H1 (cell line): ENCODE results near the gene MVK. TPM values are rescaled to one million over a fixed set of nuclear protein-coding genes. Genes with fewer than 3 reads are reported as not detected.

Experiments used
- CTCF ChIA-PET: fragments of 300-600 bp; sonication (Branson Sonifier 250); formaldehyde crosslinking; loops from one replicate; lab custom pipeline; 2021; ENCODE audit not compliant: partially characterized antibody; lab: Charles Lee
- POLR2A ChIA-PET: fragments of 300-600 bp; sonication (Branson Sonifier 250); formaldehyde crosslinking; loops from one replicate; lab custom pipeline; 2021; ENCODE audit warnings: inconsistent platforms; ENCODE audit not compliant: partially characterized antibody; lab: Charles Lee
- DNase-seq, 2 experiments: peaks; one replicate each; pipeline versions ENCODE4 v3.0.0 to v3.0.0-alpha.2; 2010 to 2022; ENCODE audit warnings: low spot score in 2 of 2, low read depth in 1 of 2, mixed read lengths in 1 of 2
- FAIRE-seq: peaks from 2 replicates; lab custom pipeline; 2011; peaks lifted over from hg19 to GRCh38; lab: Jason Lieb, UNC
- H2AFZ ChIP-seq: 2 replicates; pipeline ENCODE4 v1.8.1; 2012; ENCODE audit warnings: low read length, inconsistent platforms
- H2AK5ac ChIP-seq: 2 replicates; pipeline ENCODE4 v1.6.1; 2013; ENCODE audit warnings: low read depth, low read length
- H2BK120ac ChIP-seq: replicated peaks from 2 replicates; pipeline ENCODE3; 2013; ENCODE audit warnings: low read depth, low read length, inconsistent platforms
- H2BK12ac ChIP-seq: 2 replicates; pipeline ENCODE4 v1.6.1; 2013; ENCODE audit warnings: low read depth, low read length
- H2BK15ac ChIP-seq: 2 replicates; pipeline ENCODE4 v1.6.1; 2013; ENCODE audit warnings: low read length
- H2BK20ac ChIP-seq: 2 replicates; pipeline ENCODE4 v1.6.1; 2013; ENCODE audit warnings: low read length
- H2BK5ac ChIP-seq: 2 replicates; pipeline ENCODE4 v1.6.1; 2013; ENCODE audit warnings: low read depth, low read length
- H3K14ac ChIP-seq: 2 replicates; pipeline ENCODE4 v1.6.1; 2013; ENCODE audit warnings: inconsistent platforms; ENCODE audit not compliant: insufficient read length
- H3K18ac ChIP-seq: 2 replicates; pipeline ENCODE4 v1.6.1; 2013; ENCODE audit warnings: low read length; ENCODE audit errors: extremely low read depth
- H3K23ac ChIP-seq: 2 replicates; pipeline ENCODE4 v1.6.1; 2013; ENCODE audit warnings: inconsistent platforms; ENCODE audit not compliant: insufficient read length
- H3K23me2 ChIP-seq: 2 replicates; pipeline ENCODE4 v1.6.1; 2013; ENCODE audit warnings: low read depth, low read length
- H3K27ac ChIP-seq: 2 replicates; pipeline ENCODE4 v1.6.1; 2011; ENCODE audit warnings: low read depth, low read length, inconsistent platforms
- H3K27me3 ChIP-seq, 4 experiments: replicated peaks in 1 of 4; 1 replicate in 1 of 4; 2 replicates in 3 of 4; pipeline versions ENCODE4 v1.6.1 to v1.8.1; 2011 to 2013; ENCODE audit warnings: low read length in 3 of 4, mild to moderate bottlenecking in 3 of 4, inconsistent platforms in 2 of 4, mixed read lengths in 2 of 4, moderate library complexity in 1 of 4; ENCODE audit not compliant: control insufficient read depth in 3 of 4, insufficient read depth in 3 of 4; ENCODE audit errors: extremely low read depth in 1 of 4
- H3K36me3 ChIP-seq, 4 experiments: 2 replicates each; pipeline versions ENCODE4 v1.6.1 to v1.8.1; 2011 to 2013; ENCODE audit warnings: mild to moderate bottlenecking in 4 of 4, low read length in 3 of 4, moderate library complexity in 2 of 4, control low read depth in 1 of 4, inconsistent platforms in 1 of 4; ENCODE audit not compliant: insufficient read depth in 4 of 4, control insufficient read depth in 2 of 4
- H3K4ac ChIP-seq: replicated peaks from 2 replicates; pipeline ENCODE3; 2013; ENCODE audit warnings: low read length, low read depth, mixed read lengths, inconsistent platforms; ENCODE audit not compliant: insufficient read length
- H3K4me1 ChIP-seq, 4 experiments: replicated peaks in 1 of 4; 1 replicate in 1 of 4; 2 replicates in 3 of 4; pipeline versions ENCODE4 v1.6.1 to v1.8.1; 2011 to 2013; ENCODE audit warnings: low read length in 3 of 4, inconsistent platforms in 2 of 4, mixed read lengths in 1 of 4; ENCODE audit not compliant: insufficient read depth in 4 of 4, control insufficient read depth in 3 of 4
- H3K4me2 ChIP-seq, 2 experiments: 2 replicates each; pipeline versions ENCODE4 v1.6.1 to v1.8.1; 2011 to 2013; ENCODE audit warnings: low read depth in 2 of 2, low read length in 2 of 2, control low read depth in 1 of 2, inconsistent platforms in 1 of 2, mild to moderate bottlenecking in 1 of 2; ENCODE audit not compliant: insufficient read depth in 1 of 2
- H3K4me3 ChIP-seq, 4 experiments: fragments of 200-600, 300-600 bp in 1 of 4; sonication (generic), shearing (Covaris generic), sonication (Bioruptor Twin) in 1 of 4; 2 replicates each; pipeline versions ENCODE4 v1.5.1 to v1.8.1; 2011 to 2016; ENCODE audit warnings: low read length in 4 of 4, low read depth in 3 of 4, control low read depth in 2 of 4, inconsistent platforms in 2 of 4, mild to moderate bottlenecking in 2 of 4, mixed read lengths in 1 of 4, moderate library complexity in 1 of 4; ENCODE audit not compliant: insufficient read depth in 2 of 4; ENCODE audit errors: extremely low read depth in 1 of 4
- H3K56ac ChIP-seq: replicated peaks from 2 replicates; pipeline ENCODE3; 2013; ENCODE audit warnings: low read depth, mild to moderate bottlenecking, mixed read lengths, low read length, inconsistent platforms; ENCODE audit not compliant: insufficient read length
- H3K79me1 ChIP-seq: 2 replicates; pipeline ENCODE4 v1.6.1; 2013; ENCODE audit warnings: low read depth, low read length, control low read depth
- H3K79me2 ChIP-seq, 2 experiments: 2 replicates each; pipeline versions ENCODE4 v1.6.1 to v1.8.1; 2012 to 2013; ENCODE audit warnings: low read length in 2 of 2, mild to moderate bottlenecking in 2 of 2, inconsistent platforms in 1 of 2; ENCODE audit not compliant: insufficient read depth in 2 of 2, control insufficient read depth in 1 of 2
- H3K9ac ChIP-seq, 4 experiments: replicated peaks in 1 of 4; 1 replicate in 1 of 4; 2 replicates in 3 of 4; pipeline versions ENCODE4 v1.6.1 to v1.8.1; 2011 to 2013; ENCODE audit warnings: low read depth in 3 of 4, low read length in 3 of 4, control low read depth in 2 of 4, mild to moderate bottlenecking in 2 of 4, moderate library complexity in 2 of 4, inconsistent platforms in 1 of 4; ENCODE audit errors: extremely low read depth in 1 of 4
- H3K9me3 ChIP-seq, 2 experiments: 2 replicates each; pipeline versions ENCODE4 v1.6.1 to v1.8.1; 2012 to 2013; ENCODE audit warnings: mild to moderate bottlenecking in 2 of 2, moderate library complexity in 2 of 2, control low read depth in 1 of 2, inconsistent platforms in 1 of 2, low read depth in 1 of 2, low read length in 1 of 2, mixed read lengths in 1 of 2; ENCODE audit not compliant: insufficient read depth in 2 of 2
- H4K20me1 ChIP-seq, 2 experiments: replicated peaks in 1 of 2; 2 replicates each; pipeline versions ENCODE3 to v1.8.1; 2011 to 2013; ENCODE audit warnings: inconsistent platforms in 2 of 2, low read length in 2 of 2, mild to moderate bottlenecking in 1 of 2; ENCODE audit not compliant: insufficient read depth in 2 of 2, control insufficient read depth in 1 of 2
- H4K5ac ChIP-seq: 2 replicates; pipeline ENCODE4 v1.6.1; 2013; ENCODE audit warnings: low read length, low read depth, mixed read lengths, inconsistent platforms; ENCODE audit not compliant: insufficient read length
- H4K8ac ChIP-seq: 2 replicates; pipeline ENCODE4 v1.8.0; 2013; ENCODE audit warnings: mild to moderate bottlenecking, moderate library complexity, low read length, inconsistent platforms; ENCODE audit not compliant: insufficient read depth; ENCODE audit errors: extremely low read depth
- H4K91ac ChIP-seq: replicated peaks from 2 replicates; pipeline ENCODE3; 2013; ENCODE audit warnings: low read length, mixed read lengths, inconsistent platforms; ENCODE audit not compliant: insufficient read length
- ASH2L ChIP-seq: fragments of 200-600, 300-600 bp; sonication (generic); IDR thresholded peaks from one replicate; pipeline ENCODE4 v1.7.1; 2017; ENCODE audit warnings: low read length
- CTBP2 ChIP-seq: IDR thresholded peaks from 2 replicates; pipeline ENCODE4 v1.7.0; 2011; ENCODE audit warnings: borderline replicate concordance, mild to moderate bottlenecking, moderate library complexity, mixed read lengths, low read length; ENCODE audit not compliant: insufficient read depth, insufficient read length
- JUN ChIP-seq: IDR thresholded peaks from 2 replicates; pipeline ENCODE4 v1.6.1; 2011; ENCODE audit warnings: low read depth, mild to moderate bottlenecking, improper control_type of control experiment, low read length
- KDM1A ChIP-seq: fragments of 200-600, 300-600 bp; sonication (generic); IDR thresholded peaks from 2 replicates; pipeline ENCODE4 v1.7.1; 2016; ENCODE audit warnings: mild to moderate bottlenecking, low read length, borderline replicate concordance
- NRF1 ChIP-seq: IDR thresholded peaks from 2 replicates; pipeline ENCODE4 v1.6.1; 2011; ENCODE audit warnings: mild to moderate bottlenecking, low read depth, low read length, improper control_type of control experiment
- SIN3A ChIP-seq, 2 experiments: IDR thresholded peaks in 1 of 2; conservative IDR thresholded peaks in 1 of 2; 2 replicates each; pipeline ENCODE4 v1.6.1; 2011 to 2012; ENCODE audit warnings: low read length in 2 of 2, improper control_type of control experiment in 1 of 2, low read depth in 1 of 2, mild to moderate bottlenecking in 1 of 2
- SIRT6 ChIP-seq: IDR thresholded peaks from one replicate; pipeline ENCODE4 v1.7.1; 2012; ENCODE audit warnings: low read length, inconsistent platforms
- TAF1 ChIP-seq: IDR thresholded peaks from 2 replicates; pipeline ENCODE4 v1.6.1; 2011; ENCODE audit warnings: mild to moderate bottlenecking, low read depth, low read length
- TEAD4 ChIP-seq: IDR thresholded peaks from 2 replicates; pipeline ENCODE4 v1.6.1; 2012; ENCODE audit warnings: low read depth, low read length, inconsistent platforms, mixed read lengths
- WGBS, 2 experiments: shearing (Covaris generic) in 1 of 2; methylation state at CpG; one replicate each; pipeline versions ENCODE4 v1.1.6 to v1.1.7; 2013 to 2015; ENCODE audit warnings: low lambda C conversion rate in 2 of 2, mixed read lengths in 2 of 2, inconsistent platforms in 1 of 2, low coverage in 1 of 2, missing lambda C conversion rate in 1 of 2; ENCODE audit not compliant: insufficient replicate concordance in 2 of 2, insufficient coverage in 1 of 2, insufficient read length in 1 of 2; ENCODE audit errors: extremely low coverage in 1 of 2, missing lambda C conversion rate in 1 of 2; 5-methylcytosine and 5-hydroxymethylcytosine counted together
- polyA plus RNA-seq, 7 experiments: library from polyadenylated mRNA; depleted of rRNA in 3 of 7; stranded (reverse) in 5 of 7; unstranded in 2 of 7; fragments of >200 nt in 5 of 7; fragments of 200-250 nt in 2 of 7; gene quantifications; 1 replicate in 5 of 7; 2 replicates in 1 of 7; 4 replicates in 1 of 7; pipeline versions ENCODE4 v1.2.1 to v1.2.3, GENCODE V29; 2011 to 2013; ENCODE audit warnings: missing spikeins in 2 of 7, mixed read lengths in 2 of 7
- total RNA-seq: library from RNA; stranded (reverse); fragmentation: NEBNext Ultra II Directional; extraction: Animal tissue kit (Norgen Biotek cat#: 25700); gene quantifications from 2 replicates; pipeline ENCODE4 v1.2.1, GENCODE V29; 2021
- TF ChIP-seq, protein P1 (sequence below): IDR thresholded peaks from 2 replicates; pipeline ENCODE4 v1.6.1; 2011; ENCODE audit warnings: low read length, improper control_type of control experiment
- TF ChIP-seq, protein P2 (sequence below): IDR thresholded peaks from 2 replicates; pipeline ENCODE4 v1.6.1; 2012; ENCODE audit warnings: inconsistent platforms
- TF ChIP-seq, protein P3 (sequence below): IDR thresholded peaks from 2 replicates; pipeline ENCODE4 v1.6.1; 2011; ENCODE audit warnings: low read depth, mild to moderate bottlenecking, low read length; ENCODE audit not compliant: insufficient read depth

MVK gene
- total and polyA plus RNA-seq, 2 of the 8 experiments (the other 6 are each of a cell fraction or from before 2014, with no cell fraction given), result 15.7 to 20.9 TPM

DNA sequence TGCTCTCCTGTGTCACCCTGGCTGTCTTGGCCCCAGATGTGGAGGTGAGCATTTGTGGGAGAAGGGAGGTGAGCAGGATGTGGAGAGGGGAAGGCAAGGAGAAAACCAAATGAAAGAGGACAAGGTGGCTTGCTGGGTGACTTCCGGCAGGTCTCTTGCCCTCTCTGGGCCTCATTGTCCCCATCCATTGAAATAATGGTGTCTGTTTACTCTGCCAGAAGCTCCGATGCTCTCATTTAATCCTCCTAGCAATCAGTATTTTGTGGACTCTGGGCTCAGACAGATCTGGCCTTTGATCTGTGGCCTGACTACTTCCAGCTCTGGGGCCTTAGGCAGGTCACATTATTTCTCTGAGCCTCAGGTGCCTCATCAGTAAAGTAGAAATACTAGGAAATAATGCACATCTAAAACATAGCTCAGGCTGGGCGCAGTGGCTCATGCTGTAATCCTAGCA, 30.6 kb downstream of the MVK start:
- H3K4me3 ChIP-seq, result no peak overlapping the region
- no peak overlapping the region for H3K18ac ChIP-seq
- 80% methylated on average over 3 of the region's 3 CpGs; no CpG with 5 or more reads in 1 of the 2 experiments for WGBS, 2 experiments
- no peak overlapping the region for H2BK120ac ChIP-seq
- H2BK20ac ChIP-seq, result no peak overlapping the region
- no peaks in the 10 kb centered on the region for H3K9me3 ChIP-seq
- no peak overlapping the region for H2AFZ ChIP-seq
- H2BK5ac ChIP-seq, result no peak overlapping the region; the same call in 1 of the 2 replicates
- H3K27me3 ChIP-seq, result 0 out of 7 replicates have a peak, but pooled peaks cover 0 to under 1% (median 0%) of the 10 kb centered on the region in 4 experiments
- peaks cover 0 to 4% (median 1%) of the 10 kb centered on the region in 4 experiments; a peak in 5 of 7 replicates for H3K4me1 ChIP-seq
- ChIA-PET POLR2A (no interaction called here), CTCF (interaction anchor here (0.8 to 3.2 kb wide), 9 partner anchors 8 to 241 kb away, joined by 3 to 15 read pairs (median 5); no protein-coding TSS in a partner anchor)
- H3K36me3 ChIP-seq, result no peaks in the 10 kb centered on the region
- no peak overlapping the region for H3K23ac ChIP-seq
- H4K5ac ChIP-seq, result no peak overlapping the region
- no peak overlapping the region for H3K56ac ChIP-seq
- H3K79me1 ChIP-seq, result no peaks in the 10 kb centered on the region
- no peak overlapping the region for H3K14ac ChIP-seq
- H2BK12ac ChIP-seq, result no peak overlapping the region
- H2AK5ac ChIP-seq, result no peak overlapping the region
- no peak for FAIRE-seq
- no peaks in the 10 kb centered on the region for H4K20me1 ChIP-seq
- H3K9ac ChIP-seq, result no peak overlapping the region
- no peak overlapping the region for H2BK15ac ChIP-seq
- H3K4me2 ChIP-seq, result no peak overlapping the region
- H4K8ac ChIP-seq, result no peak overlapping the region
- no peak for DNase-seq
- H4K91ac ChIP-seq, result no peak overlapping the region
- H3K79me2 ChIP-seq, result no peaks in the 10 kb centered on the region
- H3K4ac ChIP-seq, result no peak overlapping the region
- no peaks in the 10 kb centered on the region for H3K23me2 ChIP-seq
- H3K27ac ChIP-seq, result no peak overlapping the region
- TF ChIP-seq ASH2L (no peak), CTBP2 (no peak), TEAD4 (no peak), NRF1 (no peak), KDM1A (no peak), SIRT6 (no peak), SIN3A (conservative IDR thresholded peaks at IDR 0.05 in 1 of 2, IDR thresholded peaks at IDR 0.05 in 1 of 2; ENCODE audit: low read depth in 1 of 2, low read length in 2 of 2) (no peak), TAF1 (no peak), JUN (no peak)
- TF ChIP-seq, protein P1, sequence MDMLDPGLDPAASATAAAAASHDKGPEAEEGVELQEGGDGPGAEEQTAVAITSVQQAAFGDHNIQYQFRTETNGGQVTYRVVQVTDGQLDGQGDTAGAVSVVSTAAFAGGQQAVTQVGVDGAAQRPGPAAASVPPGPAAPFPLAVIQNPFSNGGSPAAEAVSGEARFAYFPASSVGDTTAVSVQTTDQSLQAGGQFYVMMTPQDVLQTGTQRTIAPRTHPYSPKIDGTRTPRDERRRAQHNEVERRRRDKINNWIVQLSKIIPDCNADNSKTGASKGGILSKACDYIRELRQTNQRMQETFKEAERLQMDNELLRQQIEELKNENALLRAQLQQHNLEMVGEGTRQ, result no peak
- TF ChIP-seq, protein P2, sequence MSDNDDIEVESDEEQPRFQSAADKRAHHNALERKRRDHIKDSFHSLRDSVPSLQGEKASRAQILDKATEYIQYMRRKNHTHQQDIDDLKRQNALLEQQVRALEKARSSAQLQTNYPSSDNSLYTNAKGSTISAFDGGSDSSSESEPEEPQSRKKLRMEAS, result no peak
- TF ChIP-seq, protein P3, sequence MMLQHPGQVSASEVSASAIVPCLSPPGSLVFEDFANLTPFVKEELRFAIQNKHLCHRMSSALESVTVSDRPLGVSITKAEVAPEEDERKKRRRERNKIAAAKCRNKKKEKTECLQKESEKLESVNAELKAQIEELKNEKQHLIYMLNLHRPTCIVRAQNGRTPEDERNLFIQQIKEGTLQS, result no peak
